Measurements from ENCODE around the gene RDX.
A peak's percentile ranks its signal among the peaks of the same experiment; 100 is the strongest.
"Not testable (repeated sequence)": the region's sequence is repeated elsewhere in the genome, so short reads cannot be mapped to it uniquely, and the experiment has no call there.

RDX gene

DNA sequence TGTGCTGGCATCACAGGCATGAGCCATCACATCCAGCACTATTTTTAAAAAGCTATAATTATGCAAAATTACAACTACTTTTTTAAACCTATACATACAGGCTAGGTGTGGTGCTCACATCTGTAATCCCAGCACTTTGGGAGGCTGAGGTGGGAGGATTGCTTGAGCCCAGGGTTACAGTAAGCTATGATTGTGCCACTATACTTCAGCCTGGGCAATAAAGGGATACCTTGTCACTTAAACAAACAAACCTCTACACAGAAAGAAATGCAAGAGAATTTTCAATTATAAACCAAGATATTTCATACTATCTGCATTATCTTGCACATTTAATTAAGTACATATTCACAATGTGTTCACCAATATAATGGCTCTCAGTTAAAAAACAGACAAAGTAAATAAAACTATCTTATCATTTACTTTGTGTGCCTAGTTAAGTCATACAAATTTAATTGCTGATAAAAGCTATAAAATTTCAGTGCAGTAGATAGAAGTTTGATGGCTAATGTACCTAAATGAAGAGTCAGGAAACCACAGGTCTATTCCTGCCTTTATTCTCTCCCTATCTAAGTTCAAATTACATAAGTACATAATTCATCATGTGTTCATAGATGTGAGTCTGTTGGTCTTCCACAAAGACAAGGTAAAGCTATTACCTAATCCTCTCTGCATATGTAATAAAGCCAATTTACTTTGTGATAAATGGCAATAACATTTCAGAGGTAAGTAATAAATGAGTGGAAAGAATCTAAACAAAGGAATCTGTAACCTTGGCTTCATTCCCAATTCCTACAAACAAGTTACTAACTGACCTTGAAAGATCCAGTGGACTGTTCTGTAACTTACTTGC, 9.0 kb upstream of the RDX start:
- DNase-seq (ENCODE audit: low read depth in 2 of 2, low spot score in 1 of 2): no peak

DNA sequence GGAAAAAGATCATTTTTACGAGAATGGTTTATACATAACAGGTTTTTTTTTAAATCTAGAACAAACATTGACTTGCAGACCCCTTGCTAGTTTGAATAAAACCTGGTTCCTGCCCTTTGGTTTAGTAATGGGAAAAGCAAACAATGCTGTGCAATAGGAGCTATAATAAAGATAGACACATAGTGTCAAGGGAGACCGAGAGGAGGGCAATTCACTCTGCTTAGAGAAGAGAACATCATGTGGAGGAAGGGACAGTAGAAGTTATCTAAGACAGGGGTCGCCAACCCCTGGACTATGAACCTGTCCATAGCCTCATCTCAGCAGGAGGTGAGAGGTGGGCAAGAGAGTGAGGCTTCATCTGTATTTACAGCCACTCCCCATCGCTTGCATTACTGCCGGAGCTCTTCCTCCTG, 7.0 kb upstream of the RDX start:
- DNase-seq (ENCODE audit: low read depth in 2 of 2, low spot score in 1 of 2): no peak

DNA sequence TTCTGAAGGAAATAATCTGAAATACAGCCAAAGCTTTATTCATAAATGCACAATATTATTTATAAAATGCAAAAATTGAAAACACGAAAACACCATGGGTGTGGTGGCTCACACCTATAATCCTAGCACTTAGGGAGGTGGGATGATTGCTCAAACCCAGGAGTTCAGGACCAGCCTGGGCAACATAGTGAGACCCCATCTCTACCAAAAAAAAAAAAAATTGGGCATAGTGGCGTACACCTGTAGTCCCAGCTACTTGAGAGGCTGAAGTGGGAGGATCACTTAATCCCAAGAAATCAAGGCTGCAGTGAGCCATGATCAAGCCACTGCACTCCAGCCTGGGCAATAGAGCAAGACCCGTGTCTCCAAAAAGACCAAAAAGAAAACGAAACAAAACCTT, 5.2 kb upstream of the RDX start:
- DNase-seq (ENCODE audit: low read depth in 2 of 2, low spot score in 1 of 2): no peak

DNA sequence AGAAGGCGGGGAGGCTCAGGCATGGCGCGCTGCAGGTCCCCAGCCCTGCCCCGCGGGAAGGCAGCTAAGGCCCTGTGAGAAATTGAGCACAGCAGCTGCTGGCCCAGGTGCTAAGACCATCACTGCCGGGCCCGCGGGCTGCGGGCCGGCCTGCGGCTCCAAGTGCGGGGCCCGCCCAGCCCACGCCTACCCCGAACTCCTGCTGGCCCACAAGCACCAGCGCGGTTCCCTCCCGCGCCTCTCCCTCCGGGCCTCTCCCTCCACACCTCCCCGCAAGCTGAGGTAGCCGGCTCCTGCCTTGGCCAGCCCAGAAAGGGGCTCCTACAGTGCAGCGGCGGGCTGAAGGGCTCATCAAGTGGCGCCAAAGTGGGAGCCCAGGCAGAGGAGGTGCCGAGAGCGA, 4.6 kb upstream of the RDX start:
- no peak for DNase-seq (ENCODE audit: low read depth in 2 of 2, low spot score in 1 of 2)

- DNase-seq (ENCODE audit: low read depth in 2 of 2, low spot score in 1 of 2): no peak
These were observed 2.8 kb upstream of the RDX start for GRCh38 chr11:110299006-110299785.

DNA sequence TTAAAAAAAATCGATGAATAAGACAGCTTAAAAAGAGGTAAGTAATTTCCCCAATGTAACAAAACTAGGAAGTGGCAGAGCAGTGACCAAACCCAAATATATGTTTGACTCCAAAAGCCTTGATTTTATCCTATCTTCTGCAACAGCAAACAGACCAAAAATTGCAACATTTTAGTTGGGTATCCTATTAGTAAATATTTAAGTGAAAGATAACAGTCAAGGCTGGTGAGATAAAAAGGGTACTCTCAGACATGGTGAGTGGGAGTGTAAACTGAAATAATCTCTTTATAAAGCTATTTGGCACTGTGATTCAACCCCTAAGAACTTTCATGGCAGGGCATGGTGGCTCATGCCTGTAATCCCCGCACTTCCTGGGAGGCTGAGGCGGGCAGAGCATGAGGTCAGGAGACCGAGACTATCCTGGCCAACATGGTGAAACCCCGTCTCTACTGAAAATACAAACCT, 1.9 kb upstream of the RDX start:
- no peak for DNase-seq (ENCODE audit: low read depth in 2 of 2, low spot score in 1 of 2)

- no peak for DNase-seq (ENCODE audit: low read depth in 2 of 2, low spot score in 1 of 2)
These were observed 1.4 kb upstream of the RDX start for GRCh38 chr11:110297726-110298300.

GRCh38 chr11:110297076-110297725, 787 bp upstream of the RDX start:
- no peak for DNase-seq (ENCODE audit: low read depth in 2 of 2, low spot score in 1 of 2)

DNA sequence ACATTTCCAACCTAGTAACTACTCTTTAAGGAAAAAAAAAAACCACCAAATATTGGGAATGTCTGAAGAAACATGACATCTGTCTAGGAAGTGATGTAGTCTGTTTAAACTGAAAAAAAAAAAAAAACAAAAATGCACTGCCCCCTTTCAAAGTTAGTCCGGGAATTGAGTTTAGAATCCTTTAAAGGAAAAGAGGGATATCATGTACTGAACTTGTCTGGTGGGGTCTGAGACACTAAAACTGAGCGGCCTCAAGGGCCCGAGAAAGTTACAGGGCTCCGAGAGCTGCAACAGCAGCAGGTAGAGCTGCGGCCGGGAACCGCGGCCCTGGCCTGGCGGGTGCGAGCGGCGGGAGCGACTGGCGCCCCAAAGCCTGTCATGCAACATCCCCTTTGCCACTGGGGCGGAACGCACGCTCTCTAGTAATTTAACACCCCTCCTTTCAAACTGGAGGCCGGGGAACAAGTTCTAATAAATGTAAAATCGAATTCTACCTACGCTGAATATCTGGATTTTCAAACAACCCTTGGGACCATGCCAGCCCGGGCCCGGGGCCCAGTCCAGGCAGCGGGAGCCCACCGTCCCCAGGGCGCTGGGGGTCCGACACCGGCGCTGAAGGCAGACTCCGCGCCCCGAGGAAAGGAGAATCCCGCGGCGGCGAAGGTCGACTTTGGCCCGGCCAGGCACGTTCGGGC, 736 bp downstream of the RDX start:
- peak in 1 of 2 donors; percentile 9 for DNase-seq (ENCODE audit: low read depth in 2 of 2, low spot score in 1 of 2)

DNA sequence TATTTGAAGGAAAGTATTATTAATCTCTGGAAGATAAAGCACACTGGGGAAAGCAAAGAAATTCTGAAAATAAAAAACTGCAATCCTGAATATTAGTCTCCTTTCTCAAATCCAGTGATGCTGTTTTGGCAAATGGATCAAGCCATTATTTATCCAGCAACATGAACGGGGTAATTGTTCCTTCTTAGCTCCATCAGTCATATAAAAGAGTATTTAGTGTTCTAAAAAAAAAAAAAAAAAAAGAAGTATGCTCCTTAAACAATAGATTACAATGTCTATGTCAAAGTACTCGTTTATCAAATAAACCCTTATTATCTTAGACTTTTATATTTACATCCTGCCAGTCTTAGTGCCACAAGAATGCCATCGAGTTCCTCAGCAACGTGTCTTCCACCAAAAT, 1.3 kb downstream of the RDX start:
- no peak for DNase-seq (ENCODE audit: low read depth in 2 of 2, low spot score in 1 of 2)

DNA sequence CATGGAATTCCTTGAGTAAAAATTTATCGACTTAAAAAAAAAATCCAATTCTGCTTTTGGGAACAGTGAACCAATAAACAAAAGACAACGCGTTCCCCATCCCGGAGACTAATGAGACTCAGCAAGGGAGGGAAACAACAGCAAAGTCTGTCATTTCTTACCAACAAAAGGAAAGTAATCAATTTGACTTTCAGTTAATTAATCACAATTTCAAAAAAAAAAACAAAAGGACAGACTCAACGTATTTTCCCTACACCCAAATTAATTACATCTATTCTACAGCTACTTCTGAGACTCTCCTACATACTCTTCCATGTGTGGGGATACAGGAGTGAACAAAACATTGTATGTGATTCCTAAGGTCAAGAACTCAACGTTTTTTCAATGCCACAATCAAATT, 1.9 kb downstream of the RDX start:
- no peak for DNase-seq (ENCODE audit: low read depth in 2 of 2, low spot score in 1 of 2)

DNA sequence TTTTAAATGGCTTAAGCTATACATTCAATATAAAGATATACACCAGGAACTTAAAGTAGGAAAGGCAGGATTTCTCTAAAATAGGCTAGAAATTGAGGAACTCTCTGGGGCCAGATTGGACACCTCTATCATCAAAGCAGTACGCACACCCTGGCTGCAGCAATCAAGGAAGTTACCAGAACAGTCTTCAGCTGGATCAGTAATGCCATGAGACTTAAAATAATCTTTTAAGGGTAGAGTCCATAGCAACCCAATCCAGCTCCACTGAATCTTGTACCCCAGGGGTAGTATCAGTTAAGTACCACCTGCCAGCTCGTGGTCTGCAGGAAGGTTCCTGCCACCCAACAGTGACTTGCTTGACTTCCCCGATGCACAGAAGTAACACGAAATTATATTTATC, 3.0 kb downstream of the RDX start:
- no peak for DNase-seq (ENCODE audit: low read depth in 2 of 2, low spot score in 1 of 2)

- not testable (repeated sequence) for DNase-seq (ENCODE audit: low read depth in 2 of 2, low spot score in 1 of 2)
These were observed 4.3 kb downstream of the RDX start for GRCh38 chr11:110292146-110292545.

- DNase-seq (ENCODE audit: low read depth in 2 of 2, low spot score in 1 of 2): no peak
These were observed 5.7 kb downstream of the RDX start for GRCh38 chr11:110290591-110291334.

DNA sequence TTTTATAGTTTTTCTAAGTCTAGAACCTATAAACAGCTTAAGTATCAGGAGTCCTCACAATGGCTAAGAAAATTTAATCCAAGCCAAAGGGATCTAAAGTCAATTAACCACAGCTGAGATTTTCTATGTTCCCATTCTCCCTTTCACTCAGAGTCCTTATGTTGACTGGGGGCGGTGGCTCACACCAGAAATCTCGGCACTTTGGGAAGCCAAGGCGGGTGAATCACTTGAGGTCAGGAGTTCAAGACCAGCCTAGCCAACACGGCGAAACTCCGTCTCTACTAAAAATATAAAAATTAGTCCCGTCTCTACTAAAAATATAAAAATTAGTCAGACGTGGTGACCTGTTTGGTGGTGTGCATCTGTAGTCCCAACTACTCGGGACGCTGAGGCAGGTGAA, 6.9 kb downstream of the RDX start:
- no peak for DNase-seq (ENCODE audit: low read depth in 2 of 2, low spot score in 1 of 2)

- no peak for DNase-seq (ENCODE audit: low read depth in 2 of 2, low spot score in 1 of 2)
These were observed 8.9 kb downstream of the RDX start for GRCh38 chr11:110287537-110287936.

GRCh38 chr11:110286298-110287040, 9.9 kb downstream of the RDX start:
- DNase-seq (ENCODE audit: low read depth in 2 of 2, low spot score in 1 of 2): no peak

- no peak for DNase-seq (ENCODE audit: low read depth in 2 of 2, low spot score in 1 of 2)
These were observed 12.6 kb downstream of the RDX start for GRCh38 chr11:110283862-110284261.

- not testable (repeated sequence) for DNase-seq (ENCODE audit: low read depth in 2 of 2, low spot score in 1 of 2)
These were observed 15.8 kb downstream of the RDX start for GRCh38 chr11:110280595-110280994.

All from stimulated activated CD8-positive, alpha-beta memory T cell treated with anti-CD3 and anti-CD28 coated beads, Interleukin-4, amount 100 ng/mL, for 4 hours (primary cell).